Measurements from ENCODE around the gene RAB11B.

DNA sequence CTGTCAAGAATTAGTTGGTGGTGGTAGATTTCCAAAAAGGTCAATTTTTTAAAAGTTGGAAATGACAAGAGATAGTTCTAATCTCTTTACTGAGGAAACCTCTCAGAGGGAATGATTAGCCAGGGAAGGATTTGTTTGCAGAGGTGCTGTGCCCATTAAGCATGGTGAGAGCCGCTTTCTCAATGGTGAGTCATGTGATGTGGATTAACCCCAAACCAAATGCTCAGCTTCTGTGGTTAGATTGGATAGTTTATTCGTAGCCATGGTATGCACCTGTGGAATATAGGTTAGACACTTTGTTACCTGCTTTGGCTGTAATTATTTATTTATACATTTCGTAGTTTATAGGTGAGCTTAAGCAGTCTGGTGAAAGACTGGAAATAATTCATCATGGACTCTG, 61.7 kb downstream of the RAB11B start:
- TF ChIP-seq CTCF (IDR thresholded peaks at IDR 0.05) (no peak), POLR2A (IDR thresholded peaks at IDR 0.05) (no peak)
